HCT116 (cell line): ENCODE results near the gene SOX18. TPM values are rescaled to one million over a fixed set of nuclear protein-coding genes. Genes with fewer than 3 reads are reported as not detected.

Experiments
- ATAC-seq: fragments of 200-7000 bp; cut with Tn5 transposase; 2 replicates; pipeline ENCODE4 v1.9.1; 2020; ENCODE audit warnings: mild to moderate bottlenecking, moderate library complexity
- BruUV-seq: library from RNA; stranded (reverse); fragments of 400-500 nt; replicated peaks from 2 replicates; lab custom pipeline; 2021; lab: Mats Ljungman, UMichigan
- CTCF ChIA-PET: fragments of 300-600 bp; sonication (Branson Sonifier 250); formaldehyde crosslinking; loops from one replicate; lab custom pipeline; 2021; ENCODE audit warnings: antibody characterized with exemption; lab: Charles Lee
- POLR2A ChIA-PET: fragments of 300-600, 350-600 bp; sonication (Branson Sonifier 250); formaldehyde crosslinking; loops from one replicate; lab custom pipeline; 2021; ENCODE audit warnings: antibody characterized with exemption; lab: Charles Lee
- RAD21 ChIA-PET, 2 experiments: fragments of 300-600 bp; sonication (Branson Sonifier 250); formaldehyde crosslinking; loops; one replicate each; lab custom pipeline; 2023; ENCODE audit warnings: low total read pairs in 2 of 2; ENCODE audit not compliant: uncharacterized antibody in 2 of 2, unreplicated experiment in 2 of 2, low non-redundant PET in 1 of 2; lab: Charles Lee
- DNase-seq: peaks from one replicate; pipeline ENCODE4 v3.0.0-alpha.2; 2010; ENCODE audit warnings: low read depth, low spot score
- H2AFZ ChIP-seq: fragments of 200-600 bp; shearing (Covaris generic), sonication (generic); 2 replicates; pipeline ENCODE4 v1.6.1; 2017; ENCODE audit warnings: low read depth, mixed run types, mixed read lengths, antibody characterized with exemption, low read length; ENCODE audit not compliant: poor library complexity, severe bottlenecking
- H3K27ac ChIP-seq: 2 replicates; pipeline ENCODE4 v1.5.1; 2012; ENCODE audit warnings: low read depth, low read length
- H3K27me3 ChIP-seq: fragments of 200-600 bp; sonication (generic); 2 replicates; pipeline ENCODE4 v1.6.1; 2016; ENCODE audit warnings: mixed run types, low read length, mixed read lengths; ENCODE audit not compliant: insufficient read depth
- H3K36me3 ChIP-seq, 2 experiments: fragments of 200-500 bp in 1 of 2; fragments of 200-600 bp in 1 of 2; sonication (Bioruptor generic) in 1 of 2; sonication (generic) in 1 of 2; 2 replicates each; pipeline versions ENCODE4 v1.5.1 to v1.6.1; 2014 to 2016; ENCODE audit warnings: low read length in 2 of 2, inconsistent platforms in 1 of 2, mixed read lengths in 1 of 2, mixed run types in 1 of 2; ENCODE audit not compliant: insufficient read depth in 2 of 2, control insufficient read depth in 1 of 2
- H3K4me1 ChIP-seq, 2 experiments: fragments of 200-600 bp in 1 of 2; sonication (generic) in 1 of 2; 2 replicates each; pipeline versions ENCODE4 v1.5.1 to v1.6.1; 2012 to 2017; ENCODE audit warnings: low read length in 2 of 2, inconsistent platforms in 1 of 2, mild to moderate bottlenecking in 1 of 2, mixed read lengths in 1 of 2, mixed run types in 1 of 2, moderate library complexity in 1 of 2; ENCODE audit not compliant: insufficient read depth in 2 of 2, control insufficient read depth in 1 of 2
- H3K4me2 ChIP-seq: fragments of 200-600 bp; sonication (generic); 2 replicates; pipeline ENCODE4 v1.6.1; 2017; ENCODE audit warnings: mixed run types, low read length, mixed read lengths
- H3K4me3 ChIP-seq, 2 experiments: fragments of 200-600 bp in 1 of 2; sonication (generic) in 1 of 2; replicated peaks in 1 of 2; 2 replicates each; pipeline ENCODE4 v1.5.1; 2011 to 2016; ENCODE audit warnings: low read length in 2 of 2, control low read depth in 1 of 2, low read depth in 1 of 2, mild to moderate bottlenecking in 1 of 2, mixed read lengths in 1 of 2, mixed run types in 1 of 2
- H3K79me2 ChIP-seq: fragments of 200-600 bp; sonication (generic); 2 replicates; pipeline ENCODE4 v1.6.1; 2017; ENCODE audit warnings: mild to moderate bottlenecking, mixed run types, low read length, moderate library complexity, mixed read lengths; ENCODE audit not compliant: insufficient read depth
- H3K9ac ChIP-seq: fragments of 200-600 bp; sonication (generic); 2 replicates; pipeline ENCODE4 v1.6.1; 2016; ENCODE audit warnings: low read length, mixed read lengths
- H3K9me2 ChIP-seq: fragments of 200-600 bp; sonication (generic), shearing (Covaris generic); 2 replicates; pipeline ENCODE4 v1.6.1; 2017; ENCODE audit warnings: mixed run types, mild to moderate bottlenecking, moderate library complexity; ENCODE audit not compliant: insufficient read depth
- H3K9me3 ChIP-seq, 2 experiments: fragments of 200-500 bp in 1 of 2; fragments of 200-600 bp in 1 of 2; sonication (Bioruptor generic) in 1 of 2; sonication (generic) in 1 of 2; 2 replicates each; pipeline ENCODE4 v1.6.1; 2014 to 2017; ENCODE audit warnings: low read length in 2 of 2, mixed read lengths in 2 of 2, inconsistent platforms in 1 of 2, low read depth in 1 of 2, mild to moderate bottlenecking in 1 of 2, mixed run types in 1 of 2, moderate library complexity in 1 of 2; ENCODE audit not compliant: control insufficient read depth in 1 of 2, insufficient read depth in 1 of 2
- H4K20me1 ChIP-seq: fragments of 200-600 bp; sonication (generic), shearing (Covaris generic); 2 replicates; pipeline ENCODE4 v1.6.1; 2017; ENCODE audit warnings: mixed run types, mild to moderate bottlenecking, moderate library complexity; ENCODE audit not compliant: insufficient read depth
- CBX3 ChIP-seq: IDR thresholded peaks from 2 replicates; pipeline ENCODE4 v1.6.1; 2012; ENCODE audit warnings: low read depth
- CEBPB ChIP-seq: IDR thresholded peaks from 2 replicates; pipeline ENCODE4 v1.6.1; 2012; ENCODE audit warnings: low read depth
- EGR1 ChIP-seq: IDR thresholded peaks from 2 replicates; pipeline ENCODE4 v1.6.1; 2012; ENCODE audit warnings: low read depth
- ELF1 ChIP-seq: IDR thresholded peaks from 2 replicates; pipeline ENCODE4 v1.6.1; 2012; ENCODE audit warnings: low read depth, borderline replicate concordance
- EZH2 ChIP-seq: fragments of 200-600 bp; sonication (generic); IDR thresholded peaks from 2 replicates; pipeline ENCODE4 v1.6.1; 2017; ENCODE audit warnings: antibody characterized with exemption, mixed run types
- EZH2phosphoT487 ChIP-seq: fragments of 200-600 bp; IDR thresholded peaks from 2 replicates; pipeline ENCODE4 v1.6.1; 2018; ENCODE audit warnings: antibody characterized with exemption, borderline replicate concordance
- FOSL1 ChIP-seq: IDR thresholded peaks from 2 replicates; pipeline ENCODE4 v1.6.1; 2012; ENCODE audit warnings: low read depth
- POLR2A ChIP-seq: IDR thresholded peaks from 2 replicates; pipeline ENCODE4 v1.7.0; 2011; ENCODE audit warnings: borderline replicate concordance; ENCODE audit not compliant: insufficient read depth, insufficient read length; ENCODE audit errors: extremely low read depth
- RAD21 ChIP-seq: IDR thresholded peaks from 2 replicates; pipeline ENCODE4 v1.6.1; 2012; ENCODE audit warnings: low read depth, mild to moderate bottlenecking
- SIN3A ChIP-seq: IDR thresholded peaks from 2 replicates; pipeline ENCODE4 v1.6.1; 2012; ENCODE audit warnings: low read depth
- SP1 ChIP-seq: IDR thresholded peaks from 2 replicates; pipeline ENCODE4 v1.6.1; 2012; ENCODE audit warnings: low read depth
- SRF ChIP-seq: IDR thresholded peaks from 2 replicates; pipeline ENCODE4 v1.6.1; 2012; ENCODE audit warnings: low read depth
- TCF7L2 ChIP-seq: IDR thresholded peaks from 2 replicates; pipeline ENCODE4 v1.7.0; 2011; ENCODE audit warnings: borderline replicate concordance, inconsistent platforms; ENCODE audit not compliant: insufficient read depth, insufficient read length; ENCODE audit errors: extremely low read depth
- YY1 ChIP-seq: IDR thresholded peaks from 2 replicates; pipeline ENCODE4 v1.6.1; 2011; ENCODE audit warnings: low read length, low read depth, moderate library complexity, mild to moderate bottlenecking; ENCODE audit not compliant: insufficient replicate concordance; ENCODE audit errors: extremely low read depth
- ZFX ChIP-seq: fragments of 450-650 bp; IDR thresholded peaks from 2 replicates; pipeline ENCODE4 v1.6.1; 2017
- intact Hi-C: fragments of 100-400 bp; cut with micrococcal nuclease; formaldehyde crosslinking; loops from 2 replicates; pipeline ENCODE4 v1.10.0; 2022
- total RNA-seq: library from RNA; stranded (reverse); gene quantifications from one replicate; pipeline ENCODE4 v1.2.1, GENCODE V29; 2021; ENCODE audit not compliant: unreplicated experiment
- TF ChIP-seq, protein P1 (sequence below): IDR thresholded peaks from 2 replicates; pipeline ENCODE4 v1.6.1; 2012; ENCODE audit warnings: low read depth
- TF ChIP-seq, protein P2 (sequence below): IDR thresholded peaks from 2 replicates; pipeline ENCODE4 v1.6.1; 2011; ENCODE audit warnings: mild to moderate bottlenecking, low read length, moderate library complexity; ENCODE audit not compliant: insufficient replicate concordance; ENCODE audit errors: extremely low read depth
- TF ChIP-seq, protein P3 (sequence below): IDR thresholded peaks from 2 replicates; pipeline ENCODE4 v1.6.1; 2012
- TF ChIP-seq, protein P4 (sequence below), 3 experiments: fragments of 200-600 bp in 1 of 3; sonication (generic) in 1 of 3; IDR thresholded peaks in 2 of 3; conservative IDR thresholded peaks in 1 of 3; 2 replicates each; pipeline ENCODE4 v1.5.1; 2012 to 2017; ENCODE audit warnings: low read depth in 2 of 3, low read length in 2 of 3, antibody characterized with exemption in 1 of 3, borderline replicate concordance in 1 of 3, control low read depth in 1 of 3, mild to moderate bottlenecking in 1 of 3, mixed read lengths in 1 of 3, mixed run types in 1 of 3, moderate library complexity in 1 of 3; ENCODE audit not compliant: insufficient read depth in 1 of 3
- TF ChIP-seq, protein P5 (sequence below): IDR thresholded peaks from 2 replicates; pipeline ENCODE4 v1.6.1; 2012

Gene SOX18
- total RNA-seq, 1 experiment from 2014 or later = 3.3 TPM

DNA sequence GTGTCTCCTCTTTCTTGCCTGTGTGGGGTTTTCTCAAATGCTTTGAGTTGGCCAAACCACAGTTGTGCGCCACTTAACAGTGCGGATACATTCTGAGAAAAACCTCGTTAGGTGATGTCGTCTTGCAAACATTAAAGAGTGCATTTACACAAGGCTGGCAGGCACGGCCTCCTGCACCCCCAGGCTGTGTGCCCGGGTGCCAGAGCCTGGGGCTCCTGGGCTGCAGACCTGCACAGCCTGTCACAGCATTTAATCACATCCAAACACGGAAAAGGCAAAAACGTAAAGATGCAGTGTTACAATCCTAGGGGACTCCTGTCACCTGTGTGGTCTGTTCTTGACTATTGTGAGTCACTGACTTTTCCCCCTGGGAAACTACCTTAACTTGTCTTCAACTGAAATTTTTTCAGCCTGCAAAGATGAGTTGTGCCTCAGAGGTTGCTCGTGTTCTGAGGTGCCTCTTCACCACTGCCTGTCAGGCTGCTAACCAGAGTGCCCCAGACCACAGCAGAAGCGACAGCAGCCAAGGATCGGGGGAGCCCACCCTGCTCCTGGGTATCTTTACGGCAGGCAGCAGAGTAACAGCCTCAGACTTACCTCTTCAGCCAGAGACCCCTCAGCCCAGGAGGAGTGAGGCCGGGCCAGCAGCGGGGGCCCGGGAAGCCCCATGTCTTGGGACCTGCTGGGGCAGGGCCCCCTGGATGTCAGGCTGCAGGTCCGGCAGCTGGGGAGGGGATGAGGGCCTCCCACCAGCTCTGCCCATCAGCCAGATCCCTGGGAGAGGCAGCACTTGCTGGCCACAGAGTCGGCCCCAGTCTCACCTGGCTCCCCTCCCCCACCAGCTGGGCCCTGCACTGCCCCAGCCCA is 14.1 kb downstream of the SOX18 start:
- POLR2A ChIA-PET = no interaction called here
- Histone ChIP-seq H2AFZ (no peak overlapping the region), H3K9me2 (no peaks in the 10 kb centered on the region), H4K20me1 (no peaks in the 10 kb centered on the region), H3K27me3 (no peaks in the 10 kb centered on the region), H3K27ac (no peak overlapping the region), H3K79me2 (no peaks in the 10 kb centered on the region), H3K4me3 (no peak overlapping the region), H3K4me1 (peaks cover 3 to 21% of the 10 kb centered on the region in 2 experiments), H3K9ac (no peak overlapping the region), H3K4me2 (no peak overlapping the region), H3K9me3 (no peaks in the 10 kb centered on the region), H3K36me3 (peaks cover 0 to 3% of the 10 kb centered on the region in 2 experiments; a peak in 1 of 4 replicates)
- DNase-seq (no peak), ATAC-seq (no peak)
- CTCF ChIA-PET = no interaction called here
- TF ChIP-seq ELF1 (no peak), RAD21 (no peak), EZH2phosphoT487 (no peak), TCF7L2 (no peak), SIN3A (no peak), SRF (no peak), FOSL1 (no peak), POLR2A (no peak), CBX3 (no peak), CEBPB (no peak), ZFX (no peak), YY1 (no peak), EZH2 (no peak), EGR1 (no peak), SP1 (no peak)
- TF ChIP-seq, protein P1, sequence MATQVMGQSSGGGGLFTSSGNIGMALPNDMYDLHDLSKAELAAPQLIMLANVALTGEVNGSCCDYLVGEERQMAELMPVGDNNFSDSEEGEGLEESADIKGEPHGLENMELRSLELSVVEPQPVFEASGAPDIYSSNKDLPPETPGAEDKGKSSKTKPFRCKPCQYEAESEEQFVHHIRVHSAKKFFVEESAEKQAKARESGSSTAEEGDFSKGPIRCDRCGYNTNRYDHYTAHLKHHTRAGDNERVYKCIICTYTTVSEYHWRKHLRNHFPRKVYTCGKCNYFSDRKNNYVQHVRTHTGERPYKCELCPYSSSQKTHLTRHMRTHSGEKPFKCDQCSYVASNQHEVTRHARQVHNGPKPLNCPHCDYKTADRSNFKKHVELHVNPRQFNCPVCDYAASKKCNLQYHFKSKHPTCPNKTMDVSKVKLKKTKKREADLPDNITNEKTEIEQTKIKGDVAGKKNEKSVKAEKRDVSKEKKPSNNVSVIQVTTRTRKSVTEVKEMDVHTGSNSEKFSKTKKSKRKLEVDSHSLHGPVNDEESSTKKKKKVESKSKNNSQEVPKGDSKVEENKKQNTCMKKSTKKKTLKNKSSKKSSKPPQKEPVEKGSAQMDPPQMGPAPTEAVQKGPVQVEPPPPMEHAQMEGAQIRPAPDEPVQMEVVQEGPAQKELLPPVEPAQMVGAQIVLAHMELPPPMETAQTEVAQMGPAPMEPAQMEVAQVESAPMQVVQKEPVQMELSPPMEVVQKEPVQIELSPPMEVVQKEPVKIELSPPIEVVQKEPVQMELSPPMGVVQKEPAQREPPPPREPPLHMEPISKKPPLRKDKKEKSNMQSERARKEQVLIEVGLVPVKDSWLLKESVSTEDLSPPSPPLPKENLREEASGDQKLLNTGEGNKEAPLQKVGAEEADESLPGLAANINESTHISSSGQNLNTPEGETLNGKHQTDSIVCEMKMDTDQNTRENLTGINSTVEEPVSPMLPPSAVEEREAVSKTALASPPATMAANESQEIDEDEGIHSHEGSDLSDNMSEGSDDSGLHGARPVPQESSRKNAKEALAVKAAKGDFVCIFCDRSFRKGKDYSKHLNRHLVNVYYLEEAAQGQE = no peak
- TF ChIP-seq, protein P2, sequence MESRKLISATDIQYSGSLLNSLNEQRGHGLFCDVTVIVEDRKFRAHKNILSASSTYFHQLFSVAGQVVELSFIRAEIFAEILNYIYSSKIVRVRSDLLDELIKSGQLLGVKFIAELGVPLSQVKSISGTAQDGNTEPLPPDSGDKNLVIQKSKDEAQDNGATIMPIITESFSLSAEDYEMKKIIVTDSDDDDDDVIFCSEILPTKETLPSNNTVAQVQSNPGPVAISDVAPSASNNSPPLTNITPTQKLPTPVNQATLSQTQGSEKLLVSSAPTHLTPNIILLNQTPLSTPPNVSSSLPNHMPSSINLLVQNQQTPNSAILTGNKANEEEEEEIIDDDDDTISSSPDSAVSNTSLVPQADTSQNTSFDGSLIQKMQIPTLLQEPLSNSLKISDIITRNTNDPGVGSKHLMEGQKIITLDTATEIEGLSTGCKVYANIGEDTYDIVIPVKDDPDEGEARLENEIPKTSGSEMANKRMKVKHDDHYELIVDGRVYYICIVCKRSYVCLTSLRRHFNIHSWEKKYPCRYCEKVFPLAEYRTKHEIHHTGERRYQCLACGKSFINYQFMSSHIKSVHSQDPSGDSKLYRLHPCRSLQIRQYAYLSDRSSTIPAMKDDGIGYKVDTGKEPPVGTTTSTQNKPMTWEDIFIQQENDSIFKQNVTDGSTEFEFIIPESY = no peak
- TF ChIP-seq, protein P3, sequence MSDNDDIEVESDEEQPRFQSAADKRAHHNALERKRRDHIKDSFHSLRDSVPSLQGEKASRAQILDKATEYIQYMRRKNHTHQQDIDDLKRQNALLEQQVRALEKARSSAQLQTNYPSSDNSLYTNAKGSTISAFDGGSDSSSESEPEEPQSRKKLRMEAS = no peak
- TF ChIP-seq, protein P4, sequence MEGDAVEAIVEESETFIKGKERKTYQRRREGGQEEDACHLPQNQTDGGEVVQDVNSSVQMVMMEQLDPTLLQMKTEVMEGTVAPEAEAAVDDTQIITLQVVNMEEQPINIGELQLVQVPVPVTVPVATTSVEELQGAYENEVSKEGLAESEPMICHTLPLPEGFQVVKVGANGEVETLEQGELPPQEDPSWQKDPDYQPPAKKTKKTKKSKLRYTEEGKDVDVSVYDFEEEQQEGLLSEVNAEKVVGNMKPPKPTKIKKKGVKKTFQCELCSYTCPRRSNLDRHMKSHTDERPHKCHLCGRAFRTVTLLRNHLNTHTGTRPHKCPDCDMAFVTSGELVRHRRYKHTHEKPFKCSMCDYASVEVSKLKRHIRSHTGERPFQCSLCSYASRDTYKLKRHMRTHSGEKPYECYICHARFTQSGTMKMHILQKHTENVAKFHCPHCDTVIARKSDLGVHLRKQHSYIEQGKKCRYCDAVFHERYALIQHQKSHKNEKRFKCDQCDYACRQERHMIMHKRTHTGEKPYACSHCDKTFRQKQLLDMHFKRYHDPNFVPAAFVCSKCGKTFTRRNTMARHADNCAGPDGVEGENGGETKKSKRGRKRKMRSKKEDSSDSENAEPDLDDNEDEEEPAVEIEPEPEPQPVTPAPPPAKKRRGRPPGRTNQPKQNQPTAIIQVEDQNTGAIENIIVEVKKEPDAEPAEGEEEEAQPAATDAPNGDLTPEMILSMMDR (IDR thresholded peaks at IDR 0.05 in 2 of 3, conservative IDR thresholded peaks at IDR 0.05 in 1 of 3; ENCODE audit: borderline replicate concordance in 1 of 3, insufficient read depth in 1 of 3, low read depth in 2 of 3, low read length in 2 of 3) = no peak
- TF ChIP-seq, protein P5, sequence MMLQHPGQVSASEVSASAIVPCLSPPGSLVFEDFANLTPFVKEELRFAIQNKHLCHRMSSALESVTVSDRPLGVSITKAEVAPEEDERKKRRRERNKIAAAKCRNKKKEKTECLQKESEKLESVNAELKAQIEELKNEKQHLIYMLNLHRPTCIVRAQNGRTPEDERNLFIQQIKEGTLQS = no peak
- RAD21 ChIA-PET = no interaction called here
- intact Hi-C loops = no loop called here
- BruUV-seq = no TSS peak
